Endothelial cell of umbilical vein (primary cell): Measurements from ENCODE around the gene ADGRF3. TPM values are rescaled to one million over a fixed set of nuclear protein-coding genes. Genes with fewer than 3 reads are reported as not detected.

ENCODE experiments used
- BruUV-seq: library from RNA; stranded (reverse); fragments of 400-500 nt; replicated peaks from 2 replicates; lab custom pipeline; 2021; lab: Mats Ljungman, UMichigan
- CTCF ChIA-PET: fragments of 300-600, 350-600 bp; sonication (Branson Sonifier 250); formaldehyde crosslinking; loops from one replicate; lab custom pipeline; 2021; ENCODE audit warnings: antibody characterized with exemption, inconsistent platforms; lab: Charles Lee
- POLR2A ChIA-PET: fragments of 300-600, 350-600 bp; sonication (Branson Sonifier 250); formaldehyde crosslinking; loops from one replicate; lab custom pipeline; 2021; ENCODE audit warnings: antibody characterized with exemption, inconsistent platforms; lab: Charles Lee
- DNase-seq: peaks from one replicate; pipeline ENCODE4 v3.0.0-alpha.2; 2011; ENCODE audit warnings: low read depth, low spot score
- FAIRE-seq: peaks from 2 replicates; lab custom pipeline; 2011; peaks lifted over from hg19 to GRCh38; lab: Jason Lieb, UNC
- H2AFZ ChIP-seq: 2 replicates; pipeline ENCODE4 v1.6.0; 2012; ENCODE audit warnings: low read depth, low read length, control low read depth, inconsistent platforms
- H3K27ac ChIP-seq: 2 replicates; pipeline ENCODE4 v1.5.1; 2011; ENCODE audit warnings: low read depth, mild to moderate bottlenecking, control low read depth, low read length, moderate library complexity; ENCODE audit not compliant: insufficient read depth
- H3K27me3 ChIP-seq, 2 experiments: 2 replicates each; pipeline versions ENCODE4 v1.6.0 to v1.6.1; 2011; ENCODE audit warnings: low read length in 2 of 2, mixed read lengths in 1 of 2; ENCODE audit not compliant: control insufficient read depth in 2 of 2, insufficient read depth in 2 of 2
- H3K36me3 ChIP-seq, 2 experiments: 2 replicates in 1 of 2; 3 replicates in 1 of 2; pipeline ENCODE4 v1.5.1; 2011; ENCODE audit warnings: low read length in 2 of 2, mild to moderate bottlenecking in 1 of 2, moderate library complexity in 1 of 2; ENCODE audit not compliant: control insufficient read depth in 2 of 2, insufficient read depth in 2 of 2; ENCODE audit errors: extremely low read depth in 1 of 2
- H3K4me1 ChIP-seq: 3 replicates; pipeline ENCODE4 v1.5.1; 2011; ENCODE audit warnings: mild to moderate bottlenecking, low read length; ENCODE audit not compliant: control insufficient read depth, insufficient read depth; ENCODE audit errors: extremely low read depth
- H3K4me2 ChIP-seq: 2 replicates; pipeline ENCODE4 v1.6.1; 2011; ENCODE audit warnings: low read length, control low read depth, mixed read lengths; ENCODE audit not compliant: insufficient read depth
- H3K4me3 ChIP-seq, 3 experiments: fragments of 200-600 bp in 1 of 3; sonication (generic), shearing (Covaris generic) in 1 of 3; replicated peaks in 1 of 3; 2 replicates each; pipeline ENCODE4 v1.5.1; 2011 to 2016; ENCODE audit warnings: control low read depth in 3 of 3, low read length in 3 of 3, mild to moderate bottlenecking in 2 of 3, inconsistent platforms in 1 of 3, low read depth in 1 of 3, moderate library complexity in 1 of 3; ENCODE audit not compliant: insufficient read depth in 1 of 3
- H3K79me2 ChIP-seq: 2 replicates; pipeline ENCODE4 v1.6.0; 2012; ENCODE audit warnings: low read length, inconsistent platforms; ENCODE audit not compliant: control insufficient read depth, insufficient read depth
- H3K9ac ChIP-seq: replicated peaks from 2 replicates; pipeline ENCODE3; 2011; ENCODE audit warnings: low read length, control low read depth; ENCODE audit not compliant: insufficient read depth; ENCODE audit errors: extremely low read depth
- H3K9me1 ChIP-seq: replicated peaks from 3 replicates; pipeline ENCODE4 v1.6.0; 2011; ENCODE audit warnings: mild to moderate bottlenecking, low read length; ENCODE audit not compliant: control insufficient read depth, insufficient read depth; ENCODE audit errors: extremely low read depth
- H3K9me3 ChIP-seq: replicated peaks from 2 replicates; pipeline ENCODE4 v1.5.1; 2012; ENCODE audit warnings: low read length, inconsistent platforms; ENCODE audit not compliant: control insufficient read depth, insufficient read depth
- H4K20me1 ChIP-seq: replicated peaks from 2 replicates; pipeline ENCODE3; 2011; ENCODE audit warnings: mild to moderate bottlenecking, low read length; ENCODE audit not compliant: control insufficient read depth, insufficient read depth; ENCODE audit errors: extremely low read depth
- CTCF ChIP-seq, 2 donors: IDR thresholded peaks; 1 replicate in 1 of 2; 2 replicates in 1 of 2; pipeline ENCODE4 v1.5.1; 2011; ENCODE audit warnings: low read length in 2 of 2, mild to moderate bottlenecking in 2 of 2, moderate library complexity in 2 of 2, control low read depth in 1 of 2, inconsistent platforms in 1 of 2, low read depth in 1 of 2; ENCODE audit not compliant: insufficient read depth in 1 of 2; ENCODE audit errors: extremely low read depth in 1 of 2
- EZH2 ChIP-seq: IDR thresholded peaks from 2 replicates; pipeline ENCODE4 v1.6.1; 2012; ENCODE audit warnings: borderline replicate concordance, low read depth, mild to moderate bottlenecking, moderate library complexity, low read length, inconsistent platforms; ENCODE audit not compliant: severe bottlenecking
- GATA2 ChIP-seq: IDR thresholded peaks from 2 replicates; pipeline ENCODE4 v1.7.0; 2011; ENCODE audit warnings: low read depth, mild to moderate bottlenecking, moderate library complexity, mixed read lengths, low read length; ENCODE audit not compliant: insufficient read length, insufficient read depth
- JUN ChIP-seq: IDR thresholded peaks from 2 replicates; pipeline ENCODE4 v1.6.1; 2011; ENCODE audit warnings: borderline replicate concordance, low read depth; ENCODE audit not compliant: insufficient read length, insufficient read depth
- POLR2A ChIP-seq: IDR thresholded peaks from 2 replicates; pipeline ENCODE4 v1.6.1; 2012; ENCODE audit warnings: low read depth, mild to moderate bottlenecking, control low read depth, low read length
- POLR2AphosphoS5 ChIP-seq: IDR thresholded peaks from 2 replicates; pipeline ENCODE4 v1.6.1; 2012; ENCODE audit warnings: low read depth, mild to moderate bottlenecking, control low read depth, low read length, moderate library complexity; ENCODE audit not compliant: insufficient read depth
- dilution Hi-C: fragments of 300-500 bp; cut with MboI; formaldehyde crosslinking; loops from one replicate; pipeline ENCODE4 v1.15.0; 2019; ENCODE audit warnings: low sequenced_read_pairs; ENCODE audit not compliant: extremely low pct_ligation_motif_present
- intact Hi-C: fragments of 100-400 bp; cut with micrococcal nuclease; formaldehyde crosslinking; loops from one replicate; pipeline ENCODE4 v1.10.0; 2022
- polyA plus RNA-seq, 4 experiments: library from polyadenylated mRNA; depleted of rRNA in 3 of 4; stranded (reverse) in 3 of 4; unstranded in 1 of 4; fragments of >200 nt; gene quantifications; 2 replicates each; pipeline versions ENCODE4 v1.2.1 to v1.2.3, GENCODE V29; 2011 to 2012; ENCODE audit warnings: missing spikeins in 1 of 4
- total RNA-seq: library from RNA; stranded (reverse); gene quantifications from 2 replicates; pipeline ENCODE4 v1.2.3, GENCODE V29; 2021

The ADGRF3 gene
- total and polyA plus RNA-seq, 2 donors (not counting 3 experiments of a cell fraction or from before 2014, with no cell fraction given) = 0.21 to 0.73 TPM

- POLR2A ChIA-PET = no interaction called here
- no peak overlapping the region for H2AFZ ChIP-seq
- peaks cover 79% of the 10 kb centered on the region for H3K79me2 ChIP-seq
- no peaks in the 10 kb centered on the region for H4K20me1 ChIP-seq
- no TSS peak for BruUV-seq
- H3K9me1 ChIP-seq = no peaks in the 10 kb centered on the region
- dilution Hi-C loops = no loop called here
- intact Hi-C loops = no loop called here
- H3K4me3 ChIP-seq = no peak overlapping the region
- no peak for DNase-seq
- no peak overlapping the region for H3K9ac ChIP-seq
- no peak for TF ChIP-seq POLR2A
- no peak for TF ChIP-seq EZH2
- TF ChIP-seq CTCF (IDR thresholded peaks at IDR 0.05; ENCODE audit: extremely low read depth in 1 of 2, insufficient read depth in 1 of 2, low read depth in 1 of 2, low read length in 2 of 2) = no peak
- no peak for TF ChIP-seq JUN
- no peak for TF ChIP-seq GATA2
- TF ChIP-seq POLR2AphosphoS5 = no peak
- CTCF ChIA-PET = no interaction called here
- FAIRE-seq = no peak
- H3K36me3 ChIP-seq = no peaks in the 10 kb centered on the region
- H3K4me2 ChIP-seq = no peak overlapping the region
- H3K27ac ChIP-seq = no peak overlapping the region
- no peaks in the 10 kb centered on the region for H3K4me1 ChIP-seq
- H3K27me3 ChIP-seq = no peaks in the 10 kb centered on the region
- no peaks in the 10 kb centered on the region for H3K9me3 ChIP-seq
These were observed 13.4 kb upstream of the ADGRF3 start for GRCh38 chr2:26359886-26360473.
